DMS153 (cell line): ENCODE measurements around the gene SFTPA2.
"Not testable (repeated sequence)": the region's sequence is repeated elsewhere in the genome, so short reads cannot be mapped to it uniquely, and the experiment has no call there.

ENCODE experiments used
- DNase-seq: peaks from one replicate; lab custom pipeline; 2025; lab: John Stamatoyannopoulos, UW

The SFTPA2 gene

GRCh38 chr10:79511891-79512583 lies 48.2 kb downstream of the SFTPA2 start, which contains the start of gene EIF5AL1:
TSS of gene EIF5AL1 (plus strand) at chr10:79512533. CDS start at chr10:79512650, 117 bp downstream.
- not testable (repeated sequence) for DNase-seq

- not testable (repeated sequence) for DNase-seq
Measured at GRCh38 chr10:79509934-79510508, 50.2 kb downstream of the SFTPA2 start.

- DNase-seq = not testable (repeated sequence)
Measured at GRCh38 chr10:79509306-79509933, 50.8 kb downstream of the SFTPA2 start.

- DNase-seq = not testable (repeated sequence)
Measured at GRCh38 chr10:79508245-79508644, 52.0 kb downstream of the SFTPA2 start.

GRCh38 chr10:79507440-79508167 lies 52.6 kb downstream of the SFTPA2 start:
- DNase-seq = no peak
